A549 (cell line): ENCODE results near the gene FAXC. TPM values are rescaled to one million over a fixed set of nuclear protein-coding genes. Genes with fewer than 3 reads are reported as not detected.
A peak's percentile ranks its signal among the peaks of the same experiment; 100 is the strongest.

ENCODE experiments used
- ATAC-seq, 2 experiments: fragments of 200-7000 bp in 1 of 2; fragments of >200 bp in 1 of 2; cut with Nextera tagmentation in 1 of 2; cut with Tn5 transposase in 1 of 2; 3 replicates each; pipeline versions ENCODE4 v1.8.0 to v1.9.1; 2018 to 2020; ENCODE audit warnings: mild to moderate bottlenecking in 1 of 2, moderate library complexity in 1 of 2
- CTCF ChIA-PET: fragments of 300-600 bp; sonication (Branson Sonifier 250); formaldehyde crosslinking; extraction: SDS; loops from one replicate; lab custom pipeline; 2021; ENCODE audit warnings: antibody characterized with exemption, inconsistent platforms; lab: Yijun Ruan, JAX
- POLR2A ChIA-PET: fragments of 350-600 bp; formaldehyde crosslinking; extraction: SDS; loops from one replicate; lab custom pipeline; 2021; ENCODE audit warnings: antibody characterized with exemption, inconsistent platforms; lab: Yijun Ruan, JAX
- DNase-seq, 2 experiments: peaks; one replicate each; pipeline versions ENCODE4 v3.0.0 to v3.0.0-alpha.2; 2011 to 2016; ENCODE audit warnings: low read depth in 1 of 2, low spot score in 1 of 2
- FAIRE-seq: peaks from 2 replicates; lab custom pipeline; 2011; peaks lifted over from hg19 to GRCh38; lab: Jason Lieb, UNC
- H3K27ac ChIP-seq, 2 experiments: fragments of >200 bp; sonication (Bioruptor Twin); formaldehyde crosslinking; 3 replicates each; pipeline ENCODE4 v1.5.1; 2016 to 2017
- H3K4me1 ChIP-seq: fragments of >200 bp; sonication (Bioruptor Twin); formaldehyde crosslinking; 3 replicates; pipeline ENCODE4 v1.6.1; 2016
- H3K4me2 ChIP-seq: fragments of >200 bp; sonication (Bioruptor Twin); formaldehyde crosslinking; 3 replicates; pipeline ENCODE4 v1.6.1; 2016
- H3K4me3 ChIP-seq: fragments of >200 bp; sonication (Bioruptor Twin); formaldehyde crosslinking; 3 replicates; pipeline ENCODE4 v1.5.1; 2016
- H3K9me3 ChIP-seq: fragments of >200 bp; sonication (Bioruptor Twin); formaldehyde crosslinking; 3 replicates; pipeline ENCODE4 v1.6.1; 2016
- CBX8 ChIP-seq: fragments of 200-600 bp; sonication (generic); IDR thresholded peaks from 2 replicates; pipeline ENCODE4 v1.6.1; 2016
- CEBPB ChIP-seq, 2 experiments: fragments of >200 bp in 1 of 2; sonication (Bioruptor Twin) in 1 of 2; formaldehyde crosslinking in 1 of 2; IDR thresholded peaks; 2 replicates each; pipeline ENCODE4 v1.6.1; 2012 to 2016
- CHD4 ChIP-seq: fragments of 200-600 bp; sonication (generic); IDR thresholded peaks from 2 replicates; pipeline ENCODE4 v1.6.1; 2016; ENCODE audit warnings: antibody characterized with exemption, mild to moderate bottlenecking, borderline replicate concordance
- EHF ChIP-seq: fragments of 250-450 bp; sonication (Bioruptor Pico); IDR thresholded peaks from 2 replicates; pipeline ENCODE4 v1.5.0; 2020; ENCODE audit warnings: mild to moderate bottlenecking
- EHMT2 ChIP-seq: fragments of 200-600 bp; sonication (generic); IDR thresholded peaks from 2 replicates; pipeline ENCODE4 v1.6.1; 2016; ENCODE audit warnings: antibody characterized with exemption, low read depth, mild to moderate bottlenecking, moderate library complexity
- FOSB ChIP-seq: fragments of 250-450 bp; sonication (Bioruptor Pico); IDR thresholded peaks from 2 replicates; pipeline ENCODE4 v1.5.0; 2020; ENCODE audit warnings: mild to moderate bottlenecking, moderate library complexity
- FOSL2 ChIP-seq, 2 experiments: fragments of 450-650 bp in 1 of 2; fragments of >200 bp in 1 of 2; sonication (Bioruptor Twin) in 1 of 2; formaldehyde crosslinking; IDR thresholded peaks; 2 replicates each; pipeline versions ENCODE4 v1.5.0 to v1.6.1; 2016 to 2020; ENCODE audit warnings: mild to moderate bottlenecking in 1 of 2, moderate library complexity in 1 of 2
- GATA3 ChIP-seq: IDR thresholded peaks from 2 replicates; pipeline ENCODE4 v1.6.1; 2012; ENCODE audit warnings: borderline replicate concordance
- HDAC2 ChIP-seq: fragments of 200-600 bp; sonication (generic); IDR thresholded peaks from 2 replicates; pipeline ENCODE4 v1.6.1; 2016
- HEYL ChIP-seq: fragments of 250-450 bp; sonication (Bioruptor Pico); IDR thresholded peaks from 2 replicates; pipeline ENCODE4 v1.8.0; 2021; ENCODE audit warnings: mild to moderate bottlenecking, moderate library complexity
- JUNB ChIP-seq: fragments of >200 bp; sonication (Bioruptor Twin); formaldehyde crosslinking; IDR thresholded peaks from 2 replicates; pipeline ENCODE4 v1.6.1; 2016
- KDM1A ChIP-seq: fragments of 200-600 bp; sonication (generic); IDR thresholded peaks from 2 replicates; pipeline ENCODE4 v1.6.1; 2016; ENCODE audit warnings: low read depth, mild to moderate bottlenecking
- MAFK ChIP-seq: fragments of 450-650 bp; IDR thresholded peaks from 2 replicates; pipeline ENCODE4 v1.6.1; 2014; ENCODE audit not compliant: partially characterized antibody
- MAZ ChIP-seq: fragments of 150-350 bp; IDR thresholded peaks from 2 replicates; pipeline ENCODE4 v1.6.1; 2014; ENCODE audit warnings: antibody characterized with exemption, low read depth, low read length, borderline replicate concordance
- MYC ChIP-seq: IDR thresholded peaks from 2 replicates; pipeline ENCODE4 v1.6.1; 2012; ENCODE audit warnings: mild to moderate bottlenecking, inconsistent platforms, low read length, improper control_type of control experiment, borderline replicate concordance
- NR3C1 ChIP-seq: fragments of >200 bp; sonication (Bioruptor Twin); formaldehyde crosslinking; IDR thresholded peaks from 3 replicates; pipeline ENCODE4 v1.6.1; 2017
- PHF8 ChIP-seq: fragments of 200-600 bp; sonication (generic); IDR thresholded peaks from 2 replicates; pipeline ENCODE4 v1.6.1; 2016; ENCODE audit warnings: low read depth, mild to moderate bottlenecking, antibody characterized with exemption, moderate library complexity, borderline replicate concordance
- TP53 ChIP-seq: fragments of 250-450 bp; sonication (Bioruptor Pico); IDR thresholded peaks from 2 replicates; pipeline ENCODE4 v1.5.0; 2021; ENCODE audit warnings: mild to moderate bottlenecking, moderate library complexity
- ZC3H11A ChIP-seq: fragments of 450-650 bp; IDR thresholded peaks from 2 replicates; pipeline ENCODE4 v1.6.1; 2014; ENCODE audit warnings: antibody characterized with exemption, mild to moderate bottlenecking
- ZNF302 ChIP-seq: fragments of 250-450 bp; sonication (Bioruptor Pico); IDR thresholded peaks from 2 replicates; pipeline ENCODE4 v1.9.0; 2021; ENCODE audit warnings: inconsistent platforms, mild to moderate bottlenecking, moderate library complexity
- ZSCAN20 ChIP-seq: fragments of 250-450 bp; sonication (Bioruptor Pico); IDR thresholded peaks from 2 replicates; pipeline ENCODE4 v1.8.0; 2022; ENCODE audit warnings: mild to moderate bottlenecking, moderate library complexity
- WGBS: methylation state at CpG from one replicate; pipeline ENCODE4 v1.1.6; 2017; ENCODE audit errors: missing lambda C conversion rate; 5-methylcytosine and 5-hydroxymethylcytosine counted together
- polyA plus RNA-seq, 4 experiments: library from polyadenylated mRNA; depleted of rRNA in 3 of 4; stranded (reverse); fragments of >200 nt; fragmentation: RNase III in 1 of 4; extraction: RNeasy Plus Mini Kit Qiagen cat#74134 plus additional on column Dnase treatment in 1 of 4; gene quantifications; 2 replicates in 3 of 4; 3 replicates in 1 of 4; pipeline ENCODE4 v1.2.3, GENCODE V29; 2011 to 2017
- TF ChIP-seq, protein P1 (sequence below): fragments of >200 bp; sonication (Bioruptor Twin); formaldehyde crosslinking; IDR thresholded peaks from 3 replicates; pipeline ENCODE4 v1.5.1; 2016
- TF ChIP-seq, protein P2 (sequence below): fragments of >200 bp; sonication (Bioruptor Twin); formaldehyde crosslinking; IDR thresholded peaks from 2 replicates; pipeline ENCODE4 v1.6.1; 2016
- TF ChIP-seq, protein P3 (sequence below): fragments of 250-450 bp; sonication (Bioruptor Pico); IDR thresholded peaks from 2 replicates; pipeline ENCODE4 v1.5.0; 2020; ENCODE audit warnings: low read depth, mild to moderate bottlenecking, moderate library complexity
- TF ChIP-seq, protein P4 (sequence below): fragments of 450-650 bp; IDR thresholded peaks from 2 replicates; pipeline ENCODE4 v1.6.1; 2014; ENCODE audit warnings: antibody characterized with exemption
- TF ChIP-seq, protein P5 (sequence below): fragments of 250-450 bp; sonication (Bioruptor Pico); IDR thresholded peaks from 2 replicates; pipeline ENCODE4 v1.5.0; 2021; ENCODE audit warnings: mild to moderate bottlenecking, moderate library complexity, borderline replicate concordance
- TF ChIP-seq, protein P6 (sequence below): IDR thresholded peaks from 2 replicates; pipeline ENCODE4 v1.6.1; 2012; ENCODE audit warnings: low read depth, borderline replicate concordance
- TF ChIP-seq, protein P7 (sequence below): fragments of 150-350 bp; IDR thresholded peaks from 2 replicates; pipeline ENCODE4 v1.6.1; 2014; ENCODE audit warnings: low read depth, mild to moderate bottlenecking, low read length

The FAXC gene
- polyA plus RNA-seq, 2 of the 4 experiments (the other 2 are of a cell fraction) = 5.8 to 9.8 TPM

DNA sequence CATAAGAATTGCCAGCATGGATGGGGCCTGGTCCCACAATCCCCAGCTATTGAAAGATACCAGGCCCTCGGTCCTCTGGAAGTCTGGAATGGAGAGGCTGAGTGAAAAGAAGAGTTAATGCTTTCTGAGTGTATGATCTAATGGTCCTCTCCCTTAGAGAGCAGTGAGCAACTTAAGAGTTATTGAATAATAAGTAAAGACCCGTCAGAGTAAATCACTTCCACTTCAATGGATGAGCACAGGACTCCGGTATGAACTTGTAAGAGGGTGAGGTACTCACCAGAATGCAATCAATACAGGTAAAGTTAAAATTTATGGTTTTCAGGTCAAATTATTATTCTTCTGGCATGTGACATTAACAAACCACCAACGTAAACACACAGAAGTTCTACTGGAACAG, 39.9 kb downstream of the FAXC start:
- H3K4me1 ChIP-seq = no peaks in the 10 kb centered on the region
- no peak overlapping the region for H3K4me2 ChIP-seq
- TF ChIP-seq KDM1A (no peak), JUNB (no peak), CBX8 (no peak), CHD4 (no peak), HDAC2 (no peak), ZC3H11A (no peak), GATA3 (no peak)
- TF ChIP-seq, protein P1, sequence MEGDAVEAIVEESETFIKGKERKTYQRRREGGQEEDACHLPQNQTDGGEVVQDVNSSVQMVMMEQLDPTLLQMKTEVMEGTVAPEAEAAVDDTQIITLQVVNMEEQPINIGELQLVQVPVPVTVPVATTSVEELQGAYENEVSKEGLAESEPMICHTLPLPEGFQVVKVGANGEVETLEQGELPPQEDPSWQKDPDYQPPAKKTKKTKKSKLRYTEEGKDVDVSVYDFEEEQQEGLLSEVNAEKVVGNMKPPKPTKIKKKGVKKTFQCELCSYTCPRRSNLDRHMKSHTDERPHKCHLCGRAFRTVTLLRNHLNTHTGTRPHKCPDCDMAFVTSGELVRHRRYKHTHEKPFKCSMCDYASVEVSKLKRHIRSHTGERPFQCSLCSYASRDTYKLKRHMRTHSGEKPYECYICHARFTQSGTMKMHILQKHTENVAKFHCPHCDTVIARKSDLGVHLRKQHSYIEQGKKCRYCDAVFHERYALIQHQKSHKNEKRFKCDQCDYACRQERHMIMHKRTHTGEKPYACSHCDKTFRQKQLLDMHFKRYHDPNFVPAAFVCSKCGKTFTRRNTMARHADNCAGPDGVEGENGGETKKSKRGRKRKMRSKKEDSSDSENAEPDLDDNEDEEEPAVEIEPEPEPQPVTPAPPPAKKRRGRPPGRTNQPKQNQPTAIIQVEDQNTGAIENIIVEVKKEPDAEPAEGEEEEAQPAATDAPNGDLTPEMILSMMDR = no peak
- POLR2A ChIA-PET = no interaction called here
- ATAC-seq = no peak
- H3K4me3 ChIP-seq = no peak overlapping the region
- DNase-seq = no peak
- WGBS = 85% methylated on average over 4 of the region's 4 CpGs
- H3K27ac ChIP-seq = no peak overlapping the region
- FAIRE-seq = no peak
- H3K9me3 ChIP-seq = no peaks in the 10 kb centered on the region
- CTCF ChIA-PET = no interaction called here

DNA sequence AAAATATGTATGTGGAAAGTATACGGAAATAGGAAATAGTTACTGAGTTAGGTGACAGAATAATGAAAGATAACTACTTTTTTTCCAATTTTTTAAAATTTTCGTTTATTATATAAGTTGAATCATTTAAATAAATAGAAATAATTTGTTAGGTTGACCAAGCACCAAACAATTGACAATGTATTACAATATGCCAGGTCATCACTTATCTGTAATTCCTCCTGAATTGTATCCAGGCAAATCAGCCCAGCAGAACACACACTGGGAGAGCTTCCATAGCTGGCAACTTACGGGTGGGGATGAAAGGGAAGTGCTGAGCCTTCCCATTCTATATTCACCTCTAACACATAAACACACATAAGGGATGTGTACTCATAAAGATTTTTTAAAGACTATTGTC, 40.7 kb downstream of the FAXC start:
- ATAC-seq (no peak), DNase-seq (no peak), FAIRE-seq (no peak)
- no peaks in the 10 kb centered on the region for H3K9me3 ChIP-seq
- WGBS = 64% methylated on average over 3 of the region's 3 CpGs
- no peak overlapping the region for H3K4me2 ChIP-seq
- no peak overlapping the region for H3K4me3 ChIP-seq
- H3K4me1 ChIP-seq = no peaks in the 10 kb centered on the region
- TF ChIP-seq, protein P2, sequence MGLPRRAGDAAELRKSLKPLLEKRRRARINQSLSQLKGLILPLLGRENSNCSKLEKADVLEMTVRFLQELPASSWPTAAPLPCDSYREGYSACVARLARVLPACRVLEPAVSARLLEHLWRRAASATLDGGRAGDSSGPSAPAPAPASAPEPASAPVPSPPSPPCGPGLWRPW = no peak
- no peak for TF ChIP-seq ZC3H11A
- no peak for TF ChIP-seq EHF
- no peak for TF ChIP-seq MAZ
- TF ChIP-seq MAFK = peak; percentile 53
- CTCF ChIA-PET = no interaction called here
- H3K27ac ChIP-seq = no peak overlapping the region
- POLR2A ChIA-PET = no interaction called here

DNA sequence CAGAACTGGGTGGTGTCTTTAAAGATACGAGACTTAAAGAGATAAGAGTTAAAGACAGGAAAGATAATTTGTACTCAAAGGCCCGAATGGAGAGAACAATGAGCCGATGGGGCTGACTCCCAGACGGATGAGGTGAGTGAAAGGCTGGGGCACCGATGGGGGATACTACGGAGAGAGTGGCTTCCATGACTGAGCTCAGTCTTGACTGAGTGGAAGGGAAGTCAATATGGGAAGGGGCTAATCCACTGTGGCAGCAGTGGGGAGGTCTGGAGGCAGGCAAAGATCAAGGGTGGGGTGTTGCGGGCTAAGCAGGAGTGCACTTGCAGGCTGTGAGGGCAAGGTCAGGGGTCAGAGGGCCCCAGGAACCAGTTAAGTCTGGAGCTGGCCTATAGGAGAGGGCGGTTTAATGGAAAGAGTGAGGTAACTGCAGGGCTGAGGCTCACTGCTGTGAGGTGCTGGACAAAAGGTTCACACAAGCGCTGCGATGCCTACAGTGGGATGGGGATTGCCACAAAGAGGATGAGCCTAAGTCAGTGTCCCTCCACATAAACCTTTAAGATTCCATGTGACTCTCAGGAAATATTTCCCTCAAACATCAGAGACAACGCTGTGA, 42.1 kb downstream of the FAXC start:
- FAIRE-seq = no peak
- 89% methylated on average over 11 of the region's 11 CpGs for WGBS
- TF ChIP-seq, protein P3, sequence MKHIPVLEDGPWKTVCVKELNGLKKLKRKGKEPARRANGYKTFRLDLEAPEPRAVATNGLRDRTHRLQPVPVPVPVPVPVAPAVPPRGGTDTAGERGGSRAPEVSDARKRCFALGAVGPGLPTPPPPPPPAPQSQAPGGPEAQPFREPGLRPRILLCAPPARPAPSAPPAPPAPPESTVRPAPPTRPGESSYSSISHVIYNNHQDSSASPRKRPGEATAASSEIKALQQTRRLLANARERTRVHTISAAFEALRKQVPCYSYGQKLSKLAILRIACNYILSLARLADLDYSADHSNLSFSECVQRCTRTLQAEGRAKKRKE (CRISPR knock-in tag) = no peak
- TF ChIP-seq NR3C1 (no peak), HDAC2 (no peak), HEYL (CRISPR knock-in tag) (no peak), EHMT2 (no peak), FOSB (CRISPR knock-in tag) (no peak), ZNF302 (no peak), EHF (no peak), PHF8 (no peak), FOSL2 (IDR thresholded peaks at IDR 0.05) (no peak), FOSL2 (CRISPR knock-in tag; IDR thresholded peaks at IDR 0.05) (no peak), MYC (no peak), CEBPB (IDR thresholded peaks at IDR 0.05) (no peak), ZSCAN20 (no peak), TP53 (CRISPR knock-in tag) (no peak)
- TF ChIP-seq, protein P4, sequence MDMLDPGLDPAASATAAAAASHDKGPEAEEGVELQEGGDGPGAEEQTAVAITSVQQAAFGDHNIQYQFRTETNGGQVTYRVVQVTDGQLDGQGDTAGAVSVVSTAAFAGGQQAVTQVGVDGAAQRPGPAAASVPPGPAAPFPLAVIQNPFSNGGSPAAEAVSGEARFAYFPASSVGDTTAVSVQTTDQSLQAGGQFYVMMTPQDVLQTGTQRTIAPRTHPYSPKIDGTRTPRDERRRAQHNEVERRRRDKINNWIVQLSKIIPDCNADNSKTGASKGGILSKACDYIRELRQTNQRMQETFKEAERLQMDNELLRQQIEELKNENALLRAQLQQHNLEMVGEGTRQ = no peak
- TF ChIP-seq, protein P5, sequence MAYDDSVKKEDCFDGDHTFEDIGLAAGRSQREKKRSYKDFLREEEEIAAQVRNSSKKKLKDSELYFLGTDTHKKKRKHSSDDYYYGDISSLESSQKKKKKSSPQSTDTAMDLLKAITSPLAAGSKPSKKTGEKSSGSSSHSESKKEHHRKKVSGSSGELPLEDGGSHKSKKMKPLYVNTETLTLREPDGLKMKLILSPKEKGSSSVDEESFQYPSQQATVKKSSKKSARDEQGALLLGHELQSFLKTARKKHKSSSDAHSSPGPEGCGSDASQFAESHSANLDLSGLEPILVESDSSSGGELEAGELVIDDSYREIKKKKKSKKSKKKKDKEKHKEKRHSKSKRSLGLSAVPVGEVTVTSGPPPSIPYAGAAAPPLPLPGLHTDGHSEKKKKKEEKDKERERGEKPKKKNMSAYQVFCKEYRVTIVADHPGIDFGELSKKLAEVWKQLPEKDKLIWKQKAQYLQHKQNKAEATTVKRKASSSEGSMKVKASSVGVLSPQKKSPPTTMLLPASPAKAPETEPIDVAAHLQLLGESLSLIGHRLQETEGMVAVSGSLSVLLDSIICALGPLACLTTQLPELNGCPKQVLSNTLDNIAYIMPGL (CRISPR knock-in tag) = no peak
- TF ChIP-seq, protein P6, sequence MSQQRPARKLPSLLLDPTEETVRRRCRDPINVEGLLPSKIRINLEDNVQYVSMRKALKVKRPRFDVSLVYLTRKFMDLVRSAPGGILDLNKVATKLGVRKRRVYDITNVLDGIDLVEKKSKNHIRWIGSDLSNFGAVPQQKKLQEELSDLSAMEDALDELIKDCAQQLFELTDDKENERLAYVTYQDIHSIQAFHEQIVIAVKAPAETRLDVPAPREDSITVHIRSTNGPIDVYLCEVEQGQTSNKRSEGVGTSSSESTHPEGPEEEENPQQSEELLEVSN = no peak
- TF ChIP-seq, protein P7, sequence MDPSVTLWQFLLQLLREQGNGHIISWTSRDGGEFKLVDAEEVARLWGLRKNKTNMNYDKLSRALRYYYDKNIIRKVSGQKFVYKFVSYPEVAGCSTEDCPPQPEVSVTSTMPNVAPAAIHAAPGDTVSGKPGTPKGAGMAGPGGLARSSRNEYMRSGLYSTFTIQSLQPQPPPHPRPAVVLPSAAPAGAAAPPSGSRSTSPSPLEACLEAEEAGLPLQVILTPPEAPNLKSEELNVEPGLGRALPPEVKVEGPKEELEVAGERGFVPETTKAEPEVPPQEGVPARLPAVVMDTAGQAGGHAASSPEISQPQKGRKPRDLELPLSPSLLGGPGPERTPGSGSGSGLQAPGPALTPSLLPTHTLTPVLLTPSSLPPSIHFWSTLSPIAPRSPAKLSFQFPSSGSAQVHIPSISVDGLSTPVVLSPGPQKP = no peak

More for the DNA sequence above, 42.1 kb downstream of the FAXC start:
- ChIA-PET CTCF (interaction anchor here (1.2 kb wide), 1 partner anchor 25 kb away, joined by 3 read pairs; no protein-coding TSS in a partner anchor), POLR2A (no interaction called here)
- no peak overlapping the region for H3K27ac ChIP-seq
- H3K9me3 ChIP-seq = no peaks in the 10 kb centered on the region
- no peak overlapping the region for H3K4me2 ChIP-seq
- no peak for ATAC-seq
- no peak overlapping the region for H3K4me3 ChIP-seq
- H3K4me1 ChIP-seq = no peaks in the 10 kb centered on the region
- no peak for DNase-seq
